ENCODE data around the gene ALX4. TPM values are rescaled to one million over a fixed set of nuclear protein-coding genes. Genes with fewer than 3 reads are reported as not detected.

The ALX4 gene
- polyA plus RNA-seq, 3 donors = not detected

DNA sequence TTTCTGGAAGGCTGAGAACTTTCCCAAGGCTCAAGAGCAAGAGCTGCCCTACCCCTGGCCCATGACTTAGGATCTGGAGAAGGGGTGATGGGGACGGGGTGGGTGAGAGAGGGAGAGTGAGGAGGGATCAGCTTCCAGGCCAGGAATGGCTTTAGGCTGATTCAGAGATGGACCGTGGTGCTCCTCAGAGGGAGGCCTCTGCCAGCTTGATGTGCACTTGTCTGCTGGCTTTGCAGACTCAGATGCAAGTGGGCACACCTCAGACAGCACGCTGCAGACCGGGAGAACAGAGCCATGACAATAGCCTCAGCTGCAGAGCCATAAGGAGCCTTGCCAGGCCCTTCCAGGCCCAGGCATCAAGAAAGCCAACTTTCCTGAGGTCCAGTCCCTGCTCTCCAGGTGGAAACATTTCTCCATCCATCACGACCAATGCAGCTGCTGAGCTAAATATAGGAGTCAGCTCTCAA lies 41.3 kb downstream of the ALX4 start:
- no peak for DNase-seq
- TF ChIP-seq, protein P1, sequence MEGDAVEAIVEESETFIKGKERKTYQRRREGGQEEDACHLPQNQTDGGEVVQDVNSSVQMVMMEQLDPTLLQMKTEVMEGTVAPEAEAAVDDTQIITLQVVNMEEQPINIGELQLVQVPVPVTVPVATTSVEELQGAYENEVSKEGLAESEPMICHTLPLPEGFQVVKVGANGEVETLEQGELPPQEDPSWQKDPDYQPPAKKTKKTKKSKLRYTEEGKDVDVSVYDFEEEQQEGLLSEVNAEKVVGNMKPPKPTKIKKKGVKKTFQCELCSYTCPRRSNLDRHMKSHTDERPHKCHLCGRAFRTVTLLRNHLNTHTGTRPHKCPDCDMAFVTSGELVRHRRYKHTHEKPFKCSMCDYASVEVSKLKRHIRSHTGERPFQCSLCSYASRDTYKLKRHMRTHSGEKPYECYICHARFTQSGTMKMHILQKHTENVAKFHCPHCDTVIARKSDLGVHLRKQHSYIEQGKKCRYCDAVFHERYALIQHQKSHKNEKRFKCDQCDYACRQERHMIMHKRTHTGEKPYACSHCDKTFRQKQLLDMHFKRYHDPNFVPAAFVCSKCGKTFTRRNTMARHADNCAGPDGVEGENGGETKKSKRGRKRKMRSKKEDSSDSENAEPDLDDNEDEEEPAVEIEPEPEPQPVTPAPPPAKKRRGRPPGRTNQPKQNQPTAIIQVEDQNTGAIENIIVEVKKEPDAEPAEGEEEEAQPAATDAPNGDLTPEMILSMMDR (IDR thresholded peaks at IDR 0.05) = no peak
- H3K27me3 ChIP-seq (ENCODE audit: control insufficient read depth in 2 of 2, insufficient read depth in 2 of 2, low read length in 2 of 2) = no peaks in the 10 kb centered on the region
- intact Hi-C loops (cut with micrococcal nuclease) = no loop called here
- no peak overlapping the region for H3K27ac Mint-ChIP-seq
- H3K4me1 ChIP-seq (ENCODE audit: control insufficient read depth in 1 of 2, insufficient read depth in 2 of 2, low read length in 2 of 2) = no peaks in the 10 kb centered on the region
- H3K9me3 ChIP-seq (replicated peaks in 1 of 2; ENCODE audit: control insufficient read depth in 1 of 2, insufficient read depth in 1 of 2, low read length in 2 of 2) = no peaks in the 10 kb centered on the region
- no peak overlapping the region for H3K4me2 ChIP-seq (replicated peaks; ENCODE audit: extremely low read depth, low read length, poor library complexity, severe bottlenecking)
- no peak overlapping the region for H3K27ac ChIP-seq (ENCODE audit: low read depth in 1 of 2, low read length in 2 of 2)
- no peaks in the 10 kb centered on the region for H4K20me1 ChIP-seq (ENCODE audit: insufficient read depth, low read length)
- H3K4me3 Mint-ChIP-seq = no peak overlapping the region
- H3K4me3 ChIP-seq (replicated peaks in 1 of 3; ENCODE audit: low read depth in 2 of 3, low read length in 3 of 3) = no peak overlapping the region
- H3K36me3 Mint-ChIP-seq = no peaks in the 10 kb centered on the region
- H3K79me2 ChIP-seq (ENCODE audit: insufficient read depth, low read length) = no peaks in the 10 kb centered on the region
- H3K9ac ChIP-seq (ENCODE audit: insufficient read depth, low read length, poor library complexity, severe bottlenecking) = no peak overlapping the region
- H3K9me3 Mint-ChIP-seq = peaks cover 0 to 3% (median 0%) of the 10 kb centered on the region in 7 donors
- no peak overlapping the region for H2AFZ ChIP-seq (ENCODE audit: insufficient read depth, low read depth, low read length, poor library complexity, severe bottlenecking)
- 90% methylated on average over 4 of the region's 5 CpGs for WGBS (ENCODE audit: insufficient coverage)
- no peaks in the 10 kb centered on the region for H3K4me1 Mint-ChIP-seq
- peaks cover 0 to 3% (median 2%) of the 10 kb centered on the region in 3 donors for H3K27me3 Mint-ChIP-seq (ENCODE audit: low read depth in 3 of 3)
- H3K36me3 ChIP-seq (replicated peaks in 1 of 2; ENCODE audit: control insufficient read depth in 1 of 2, insufficient read depth in 2 of 2, low read length in 2 of 2) = no peaks in the 10 kb centered on the region

DNA sequence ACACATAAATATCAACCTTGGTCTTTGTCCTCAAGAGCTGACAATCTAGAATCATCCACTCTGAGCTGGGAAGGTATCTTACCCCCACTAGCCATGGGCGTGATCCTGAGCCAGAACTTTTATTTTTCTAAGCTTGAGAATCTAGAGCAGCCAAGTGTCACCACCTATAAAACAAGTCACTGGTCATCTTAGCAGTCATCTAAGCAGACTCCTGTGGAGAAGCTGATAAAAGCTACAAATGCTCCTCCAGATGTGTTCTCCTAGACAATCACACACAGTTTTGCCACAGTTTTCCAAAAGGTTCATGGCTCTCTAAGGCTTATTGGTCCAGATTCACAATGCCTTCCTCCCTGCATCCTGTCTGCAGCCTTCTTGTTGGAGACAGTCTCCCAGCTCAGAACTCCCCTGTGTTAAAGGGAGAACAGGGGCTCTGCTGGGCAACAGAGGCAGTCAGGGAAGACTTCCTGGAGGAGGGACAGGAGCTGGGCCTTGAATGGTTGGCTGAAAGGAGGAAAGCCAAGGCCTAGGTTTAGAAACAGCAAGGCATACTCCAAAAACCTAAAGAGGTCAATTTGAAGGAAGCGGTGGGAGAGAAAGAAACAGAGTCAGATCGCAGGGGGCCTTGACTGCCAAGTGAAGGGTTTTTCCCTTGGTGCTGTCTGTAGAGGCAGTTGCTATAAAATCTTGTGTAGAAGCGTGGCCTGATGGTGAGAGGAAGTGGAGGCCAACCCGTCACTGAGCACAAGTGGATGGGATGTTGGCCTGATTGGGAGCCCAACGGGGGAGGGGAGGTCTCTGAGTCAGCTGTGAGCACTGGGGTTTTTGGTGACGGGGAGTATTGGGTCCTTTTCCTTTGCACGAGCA lies 42.0 kb downstream of the ALX4 start:
- 81% methylated on average over 7 of the region's 8 CpGs for WGBS (ENCODE audit: insufficient coverage)
- no peak overlapping the region for H3K27ac ChIP-seq (ENCODE audit: low read depth in 1 of 2, low read length in 2 of 2)
- H3K9ac ChIP-seq (ENCODE audit: insufficient read depth, low read length, poor library complexity, severe bottlenecking) = no peak overlapping the region
- Mint-ChIP-seq H3K4me1 (no peaks in the 10 kb centered on the region), H3K27me3 (ENCODE audit: low read depth in 3 of 3) (peaks cover 0 to 3% (median 2%) of the 10 kb centered on the region in 3 donors), H3K27ac (no peak overlapping the region), H3K9me3 (peaks cover 0 to 3% (median 0%) of the 10 kb centered on the region in 7 donors), H3K4me3 (no peak overlapping the region), H3K36me3 (no peaks in the 10 kb centered on the region)
- no peaks in the 10 kb centered on the region for H3K27me3 ChIP-seq (ENCODE audit: control insufficient read depth in 2 of 2, insufficient read depth in 2 of 2, low read length in 2 of 2)
- no peaks in the 10 kb centered on the region for H3K36me3 ChIP-seq (replicated peaks in 1 of 2; ENCODE audit: control insufficient read depth in 1 of 2, insufficient read depth in 2 of 2, low read length in 2 of 2)
- intact Hi-C loops (cut with micrococcal nuclease) = no loop called here
- H3K79me2 ChIP-seq (ENCODE audit: insufficient read depth, low read length) = no peaks in the 10 kb centered on the region
- no peaks in the 10 kb centered on the region for H4K20me1 ChIP-seq (ENCODE audit: insufficient read depth, low read length)
- H3K9me3 ChIP-seq (replicated peaks in 1 of 2; ENCODE audit: control insufficient read depth in 1 of 2, insufficient read depth in 1 of 2, low read length in 2 of 2) = no peaks in the 10 kb centered on the region
- no peak overlapping the region for H3K4me3 ChIP-seq (replicated peaks in 1 of 3; ENCODE audit: low read depth in 2 of 3, low read length in 3 of 3)
- TF ChIP-seq, protein P1 (IDR thresholded peaks at IDR 0.05) = no peak
- H3K4me1 ChIP-seq (ENCODE audit: control insufficient read depth in 1 of 2, insufficient read depth in 2 of 2, low read length in 2 of 2) = no peaks in the 10 kb centered on the region
- no peak overlapping the region for H2AFZ ChIP-seq (ENCODE audit: insufficient read depth, low read depth, low read length, poor library complexity, severe bottlenecking)
- H3K4me2 ChIP-seq (replicated peaks; ENCODE audit: extremely low read depth, low read length, poor library complexity, severe bottlenecking) = no peak overlapping the region
- DNase-seq = no peak

Data from CD14-positive monocyte (primary cell).